ENCODE results near the gene LRRC66.

The LRRC66 gene

DNA sequence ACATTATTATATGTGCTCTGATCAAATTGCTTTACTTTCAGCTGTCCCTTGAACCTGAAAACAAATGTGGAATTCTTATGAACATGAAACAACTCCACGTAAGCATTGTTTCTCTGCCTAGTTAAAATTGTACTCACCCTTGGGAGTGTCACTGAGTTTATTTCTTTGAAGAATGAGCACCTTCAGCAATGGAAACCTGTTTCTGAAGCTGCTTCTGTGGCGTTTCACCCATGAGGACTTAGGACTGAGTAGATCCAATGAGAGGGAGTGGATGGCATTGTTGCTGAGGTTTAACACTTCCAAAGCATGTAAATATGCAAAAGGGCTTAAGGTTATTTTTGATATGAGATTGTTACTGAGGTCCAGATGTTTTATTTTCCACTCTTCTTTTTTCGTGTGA is 3.2 kb downstream of the LRRC66 start:
- TF ChIP-seq TAF1 (IDR thresholded peaks at IDR 0.05; ENCODE audit: borderline replicate concordance, insufficient read depth, low read length): no peak
- no peak for TF ChIP-seq POLR2AphosphoS5 (IDR thresholded peaks at IDR 0.05; ENCODE audit: low read depth, low read length)
- TF ChIP-seq, protein P1, sequence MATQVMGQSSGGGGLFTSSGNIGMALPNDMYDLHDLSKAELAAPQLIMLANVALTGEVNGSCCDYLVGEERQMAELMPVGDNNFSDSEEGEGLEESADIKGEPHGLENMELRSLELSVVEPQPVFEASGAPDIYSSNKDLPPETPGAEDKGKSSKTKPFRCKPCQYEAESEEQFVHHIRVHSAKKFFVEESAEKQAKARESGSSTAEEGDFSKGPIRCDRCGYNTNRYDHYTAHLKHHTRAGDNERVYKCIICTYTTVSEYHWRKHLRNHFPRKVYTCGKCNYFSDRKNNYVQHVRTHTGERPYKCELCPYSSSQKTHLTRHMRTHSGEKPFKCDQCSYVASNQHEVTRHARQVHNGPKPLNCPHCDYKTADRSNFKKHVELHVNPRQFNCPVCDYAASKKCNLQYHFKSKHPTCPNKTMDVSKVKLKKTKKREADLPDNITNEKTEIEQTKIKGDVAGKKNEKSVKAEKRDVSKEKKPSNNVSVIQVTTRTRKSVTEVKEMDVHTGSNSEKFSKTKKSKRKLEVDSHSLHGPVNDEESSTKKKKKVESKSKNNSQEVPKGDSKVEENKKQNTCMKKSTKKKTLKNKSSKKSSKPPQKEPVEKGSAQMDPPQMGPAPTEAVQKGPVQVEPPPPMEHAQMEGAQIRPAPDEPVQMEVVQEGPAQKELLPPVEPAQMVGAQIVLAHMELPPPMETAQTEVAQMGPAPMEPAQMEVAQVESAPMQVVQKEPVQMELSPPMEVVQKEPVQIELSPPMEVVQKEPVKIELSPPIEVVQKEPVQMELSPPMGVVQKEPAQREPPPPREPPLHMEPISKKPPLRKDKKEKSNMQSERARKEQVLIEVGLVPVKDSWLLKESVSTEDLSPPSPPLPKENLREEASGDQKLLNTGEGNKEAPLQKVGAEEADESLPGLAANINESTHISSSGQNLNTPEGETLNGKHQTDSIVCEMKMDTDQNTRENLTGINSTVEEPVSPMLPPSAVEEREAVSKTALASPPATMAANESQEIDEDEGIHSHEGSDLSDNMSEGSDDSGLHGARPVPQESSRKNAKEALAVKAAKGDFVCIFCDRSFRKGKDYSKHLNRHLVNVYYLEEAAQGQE (IDR thresholded peaks at IDR 0.05; ENCODE audit: insufficient read depth in 1 of 2, low read depth in 2 of 2, low read length in 2 of 2): no peak
- TF ChIP-seq SIN3A (IDR thresholded peaks at IDR 0.05; ENCODE audit: borderline replicate concordance, insufficient read depth, low read length): no peak
- TF ChIP-seq FOXP2 (optimal IDR thresholded peaks at IDR 0.05; ENCODE audit: borderline replicate concordance, extremely low read depth, extremely low read length, insufficient read depth): no peak

DNA sequence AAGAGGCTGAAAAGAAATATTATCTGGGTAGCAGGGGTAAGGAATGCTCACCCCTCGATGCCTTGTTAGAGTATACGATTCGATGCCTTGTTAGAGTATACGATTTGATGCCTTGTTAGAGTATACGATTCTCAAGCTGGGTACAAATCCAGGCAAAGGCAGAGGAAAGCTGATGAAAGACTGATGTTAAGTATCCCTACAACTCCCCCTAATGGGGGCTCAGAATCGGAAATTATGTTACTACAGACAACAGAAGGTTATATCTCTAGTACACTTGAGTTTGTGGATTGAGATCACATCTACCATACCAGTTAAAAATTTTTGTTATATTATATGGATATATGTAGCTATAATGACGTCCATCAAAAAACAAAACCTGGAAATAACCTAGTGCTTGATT is 4.8 kb downstream of the LRRC66 start:
- TF ChIP-seq, protein P1 (IDR thresholded peaks at IDR 0.05; ENCODE audit: insufficient read depth in 1 of 2, low read depth in 2 of 2, low read length in 2 of 2): no peak
- TF ChIP-seq SIN3A (IDR thresholded peaks at IDR 0.05; ENCODE audit: borderline replicate concordance, insufficient read depth, low read length): no peak
- no peak for TF ChIP-seq TAF1 (IDR thresholded peaks at IDR 0.05; ENCODE audit: borderline replicate concordance, insufficient read depth, low read length)
- TF ChIP-seq POLR2AphosphoS5 (IDR thresholded peaks at IDR 0.05; ENCODE audit: low read depth, low read length): no peak
- TF ChIP-seq FOXP2 (optimal IDR thresholded peaks at IDR 0.05; ENCODE audit: borderline replicate concordance, extremely low read depth, extremely low read length, insufficient read depth): no peak

DNA sequence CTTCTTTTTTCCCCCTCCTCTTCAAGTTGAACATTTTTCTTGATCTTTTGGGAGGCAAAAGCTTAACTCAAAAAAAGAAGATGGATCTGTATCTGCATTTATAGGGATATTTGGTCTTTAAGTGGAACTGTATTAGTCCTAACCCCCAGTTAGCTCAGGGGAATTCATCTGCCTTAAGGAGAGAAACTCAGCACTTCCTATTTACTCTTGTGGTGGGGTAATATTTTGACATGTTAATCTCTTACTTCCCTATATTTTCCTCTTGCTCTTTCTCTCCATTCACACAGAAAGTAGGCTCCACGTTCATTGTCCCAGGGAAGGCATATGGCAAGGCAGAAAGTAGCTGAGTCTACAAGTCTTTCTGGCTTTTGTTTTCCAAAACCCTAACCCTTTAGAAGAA is 5.3 kb downstream of the LRRC66 start:
- TF ChIP-seq SIN3A (IDR thresholded peaks at IDR 0.05; ENCODE audit: borderline replicate concordance, insufficient read depth, low read length) (no peak), POLR2AphosphoS5 (IDR thresholded peaks at IDR 0.05; ENCODE audit: low read depth, low read length) (no peak), FOXP2 (optimal IDR thresholded peaks at IDR 0.05; ENCODE audit: borderline replicate concordance, extremely low read depth, extremely low read length, insufficient read depth) (no peak), TAF1 (IDR thresholded peaks at IDR 0.05; ENCODE audit: borderline replicate concordance, insufficient read depth, low read length) (no peak)
- TF ChIP-seq, protein P1 (IDR thresholded peaks at IDR 0.05; ENCODE audit: insufficient read depth in 1 of 2, low read depth in 2 of 2, low read length in 2 of 2): no peak

DNA sequence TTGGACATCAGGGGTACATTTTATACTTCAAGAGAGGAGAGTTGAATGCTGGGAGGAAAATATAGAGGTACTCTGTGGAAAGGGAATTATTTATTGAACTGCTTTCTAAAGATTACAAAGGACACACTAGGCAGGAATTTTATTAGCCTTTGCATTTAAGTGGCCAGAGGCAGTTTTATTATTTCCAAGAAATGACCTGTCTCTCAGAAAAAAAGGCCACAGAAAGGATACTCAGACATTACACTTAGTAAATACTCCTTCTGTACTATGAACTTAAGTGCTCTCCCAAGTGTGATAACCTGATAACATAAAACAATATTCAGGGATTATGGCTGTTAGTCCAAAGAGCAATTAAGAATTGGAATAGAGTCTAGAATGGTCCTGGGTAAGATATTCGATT is 7.5 kb downstream of the LRRC66 start:
- TF ChIP-seq, protein P1 (IDR thresholded peaks at IDR 0.05; ENCODE audit: insufficient read depth in 1 of 2, low read depth in 2 of 2, low read length in 2 of 2): no peak
- TF ChIP-seq POLR2AphosphoS5 (IDR thresholded peaks at IDR 0.05; ENCODE audit: low read depth, low read length): no peak
- TF ChIP-seq FOXP2 (optimal IDR thresholded peaks at IDR 0.05; ENCODE audit: borderline replicate concordance, extremely low read depth, extremely low read length, insufficient read depth): no peak
- no peak for TF ChIP-seq TAF1 (IDR thresholded peaks at IDR 0.05; ENCODE audit: borderline replicate concordance, insufficient read depth, low read length)
- no peak for TF ChIP-seq SIN3A (IDR thresholded peaks at IDR 0.05; ENCODE audit: borderline replicate concordance, insufficient read depth, low read length)

DNA sequence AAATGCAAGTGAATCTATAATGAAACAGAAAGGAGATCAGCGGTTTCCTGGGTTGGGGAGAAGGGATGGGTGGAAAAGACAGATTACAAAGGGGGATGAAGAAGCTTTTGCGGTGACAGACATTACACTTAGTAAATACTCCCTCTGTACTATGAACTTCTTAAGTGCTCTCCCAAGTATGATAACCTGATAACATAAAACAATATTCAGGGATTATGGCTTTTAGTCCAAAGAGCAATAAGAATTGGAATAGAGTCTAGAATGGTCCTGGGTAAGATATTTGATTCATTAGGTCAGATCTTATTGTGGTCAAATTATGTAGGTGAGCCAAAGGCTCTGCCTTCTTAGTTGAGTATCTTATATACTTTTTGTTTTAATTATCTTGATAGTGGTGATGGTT is 9.2 kb downstream of the LRRC66 start:
- TF ChIP-seq, protein P1 (IDR thresholded peaks at IDR 0.05; ENCODE audit: insufficient read depth in 1 of 2, low read depth in 2 of 2, low read length in 2 of 2): no peak
- TF ChIP-seq TAF1 (IDR thresholded peaks at IDR 0.05; ENCODE audit: borderline replicate concordance, insufficient read depth, low read length): no peak
- no peak for TF ChIP-seq SIN3A (IDR thresholded peaks at IDR 0.05; ENCODE audit: borderline replicate concordance, insufficient read depth, low read length)
- TF ChIP-seq POLR2AphosphoS5 (IDR thresholded peaks at IDR 0.05; ENCODE audit: low read depth, low read length): no peak
- no peak for TF ChIP-seq FOXP2 (optimal IDR thresholded peaks at IDR 0.05; ENCODE audit: borderline replicate concordance, extremely low read depth, extremely low read length, insufficient read depth)

Data from PFSK-1 (cell line).